Measurements from ENCODE around the gene ZPBP2. TPM values are rescaled to one million over a fixed set of nuclear protein-coding genes. Genes with fewer than 3 reads are reported as not detected.

Gene ZPBP2
- total RNA-seq, 3 donors from 2014 or later: not detected

DNA sequence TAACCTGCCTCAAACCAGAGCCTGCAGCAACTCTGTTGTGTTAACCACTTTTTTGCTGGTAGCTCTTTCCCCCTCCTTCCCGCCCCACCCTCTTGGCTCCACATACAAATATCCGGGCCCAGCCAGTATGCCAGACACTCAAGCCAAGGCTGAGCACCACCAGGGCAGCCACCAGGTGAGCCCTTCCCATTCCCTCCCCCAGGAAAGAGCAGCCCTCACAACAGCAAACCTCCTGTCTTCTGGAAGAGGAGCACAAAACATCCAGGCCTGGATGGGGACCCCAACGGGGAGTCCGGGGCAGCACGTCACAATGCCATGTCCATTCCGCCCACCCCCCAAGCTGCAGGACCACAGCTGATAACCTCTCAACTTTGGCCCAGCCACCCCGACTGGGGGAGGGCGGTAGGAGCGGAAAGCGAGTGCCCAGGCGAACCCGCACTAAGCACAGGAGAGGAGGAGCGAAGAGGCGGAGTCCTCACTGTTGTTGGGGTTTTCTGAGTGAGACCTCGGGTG, 58.6 kb downstream of the ZPBP2 start:
- TF ChIP-seq CTCF (IDR thresholded peaks at IDR 0.05): no peak

More for the DNA sequence above, 58.6 kb downstream of the ZPBP2 start:
- ATAC-seq: peak; percentile 71
- H3K9me3 ChIP-seq: no peaks in the 10 kb centered on the region
- peak; percentile 38 to 82 (median 75) for DNase-seq
- peak overlapping the region; percentile 61 for H3K4me3 ChIP-seq
- intact Hi-C loops (cut with DNase I, micrococcal nuclease): no loop called here
- H3K4me1 ChIP-seq (ENCODE audit: low read depth): peaks cover 23% of the 10 kb centered on the region
- peaks cover 3% of the 10 kb centered on the region for H3K36me3 ChIP-seq (ENCODE audit: low read depth)

Other genes with a start within 250 kb of the ZPBP2 start
- gene PPP1R1B, start 241.2 kb upstream of the ZPBP2 start, total RNA-seq: 100 to 1,000 TPM; 108 to 362 (median 356) TPM
- gene STARD3, start 231.1 kb upstream of the ZPBP2 start, total RNA-seq: 10 to 100 TPM; 36.1 to 58.8 (median 57.6) TPM
- 1 to 10 TPM in 2 of 3 donors, under 1 TPM in 1; 0.96 to 3.4 (median 1.5) TPM for gene TCAP, start 202.9 kb upstream of the ZPBP2 start, total RNA-seq
- gene PNMT, start 199.7 kb upstream of the ZPBP2 start, total RNA-seq: 1 to 10 TPM in 2 of 3 donors, under 1 TPM in 1; 0.23 to 2.0 (median 1.5) TPM
- 10 to 100 TPM; 27.7 to 74.6 (median 47.9) TPM for gene PGAP3, start 180.1 kb upstream of the ZPBP2 start, total RNA-seq
- 100 to 1,000 TPM; 104 to 284 (median 161) TPM for gene ERBB2, start 168.1 kb upstream of the ZPBP2 start, total RNA-seq
- gene MIEN1, start 137.7 kb upstream of the ZPBP2 start, total RNA-seq: 10 to 100 TPM; 63.2 to 84.3 (median 67.1) TPM
- gene GRB7, start 130.3 kb upstream of the ZPBP2 start, total RNA-seq: 10 to 100 TPM; 13.6 to 49.0 (median 28.0) TPM
- gene IKZF3, start 3.9 kb upstream of the ZPBP2 start, total RNA-seq: 1 to 10 TPM; 3.5 to 5.3 (median 4.6) TPM
- gene GSDMB, start 50.4 kb downstream of the ZPBP2 start, total RNA-seq: 100 to 1,000 TPM in 2 of 3 donors, 10 to 100 TPM in 1; 76.1 to 162 (median 139) TPM
- gene ORMDL3, start 59.4 kb downstream of the ZPBP2 start, total RNA-seq: 10 to 100 TPM; 56.8 to 62.0 (median 58.3) TPM
- gene LRRC3C, start 59.5 kb downstream of the ZPBP2 start, total RNA-seq: not detected
- under 1 TPM; 0.22 to 0.54 (median 0.26) TPM for gene GSDMA, start 94.8 kb downstream of the ZPBP2 start, total RNA-seq
- gene PSMD3, start 112.6 kb downstream of the ZPBP2 start, total RNA-seq: 100 to 1,000 TPM in 1 of 3 donors, 10 to 100 TPM in 2; 96.0 to 126 (median 96.8) TPM
- not detected for gene CSF3, start 147.2 kb downstream of the ZPBP2 start, total RNA-seq
- gene MED24, start 186.2 kb downstream of the ZPBP2 start, total RNA-seq: 10 to 100 TPM; 76.6 to 90.2 (median 87.4) TPM
- gene THRA, start 194.8 kb downstream of the ZPBP2 start, total RNA-seq: 100 to 1,000 TPM in 1 of 3 donors, 10 to 100 TPM in 2; 56.8 to 114 (median 60.0) TPM
- 10 to 100 TPM in 2 of 3 donors, 1 to 10 TPM in 1; 9.3 to 15.0 (median 14.8) TPM for gene NR1D1, start 232.4 kb downstream of the ZPBP2 start, total RNA-seq

Data from mucosa of descending colon (tissue), 3 donors.